HEK293 (cell line): ENCODE measurements around the gene EFCAB8.

ENCODE experiments used
- CTCF ChIA-PET: fragments of 350-600 bp; formaldehyde crosslinking; extraction: SDS; loops from one replicate; lab custom pipeline; 2021; ENCODE audit warnings: antibody characterized with exemption; lab: Yijun Ruan, JAX
- POLR2A ChIA-PET: fragments of 300-600 bp; formaldehyde crosslinking; extraction: SDS; loops from one replicate; lab custom pipeline; 2020; ENCODE audit warnings: antibody characterized with exemption, inconsistent platforms; lab: Yijun Ruan, JAX
- H3K27ac ChIP-seq: fragments of 200-500 bp; sonication (Bioruptor generic); 2 replicates; pipeline ENCODE4 v1.5.1; 2014; ENCODE audit warnings: low read depth, low read length, control low read depth, inconsistent platforms; ENCODE audit errors: extremely low read depth
- H3K36me3 ChIP-seq, 2 experiments: fragments of 200-500 bp in 1 of 2; sonication (Bioruptor generic) in 1 of 2; 1 replicate in 1 of 2; 2 replicates in 1 of 2; pipeline ENCODE4 v1.5.1; 2014 to 2017; ENCODE audit warnings: inconsistent platforms in 2 of 2, low read length in 2 of 2; ENCODE audit not compliant: control insufficient read depth in 2 of 2, insufficient read depth in 1 of 2
- H3K4me1 ChIP-seq: fragments of 200-500 bp; sonication (Bioruptor generic); 2 replicates; pipeline ENCODE4 v1.5.1; 2014; ENCODE audit warnings: mild to moderate bottlenecking, low read length, inconsistent platforms; ENCODE audit not compliant: control insufficient read depth, insufficient read depth
- H3K4me3 ChIP-seq: 2 replicates; pipeline ENCODE4 v1.5.1; 2011; ENCODE audit warnings: low read depth, mild to moderate bottlenecking, control low read depth, low read length, moderate library complexity
- H3K9me3 ChIP-seq: fragments of 200-500 bp; sonication (Bioruptor generic); 2 replicates; pipeline ENCODE4 v1.5.1; 2014; ENCODE audit warnings: low read depth, low read length, inconsistent platforms; ENCODE audit not compliant: control insufficient read depth, insufficient read depth
- OVOL3 ChIP-seq: fragments of 450-650 bp; formaldehyde crosslinking; IDR thresholded peaks from 2 replicates; pipeline ENCODE4 v1.5.1; 2016; ENCODE audit warnings: missing biosample characterization, missing genetic modification characterization
- PRDM1 ChIP-seq: fragments of 450-650 bp; formaldehyde crosslinking; IDR thresholded peaks from 2 replicates; pipeline ENCODE4; 2016; ENCODE audit warnings: missing biosample characterization, missing genetic modification characterization
- PRDM4 ChIP-seq: fragments of 450-650 bp; formaldehyde crosslinking; IDR thresholded peaks from 2 replicates; pipeline ENCODE4 v1.5.1; 2017; ENCODE audit warnings: missing biosample characterization, missing genetic modification characterization
- SETDB1 ChIP-seq: IDR thresholded peaks from one replicate; pipeline ENCODE4 v1.6.1; 2017; ENCODE audit warnings: mild to moderate bottlenecking, low read length, moderate library complexity, mixed read lengths; ENCODE audit not compliant: insufficient read length
- ZBTB20 ChIP-seq: fragments of 450-650 bp; formaldehyde crosslinking; IDR thresholded peaks from 2 replicates; pipeline ENCODE4 v1.5.1; 2016; ENCODE audit warnings: missing biosample characterization, missing genetic modification characterization
- ZFHX2 ChIP-seq: fragments of 450-650 bp; formaldehyde crosslinking; conservative IDR thresholded peaks from 2 replicates; pipeline ENCODE4 v1.5.1; 2016; ENCODE audit warnings: missing biosample characterization, missing genetic modification characterization
- ZNF146 ChIP-seq: fragments of 450-650 bp; formaldehyde crosslinking; IDR thresholded peaks from 2 replicates; pipeline ENCODE4 v1.5.1; 2016; ENCODE audit warnings: missing biosample characterization, missing genetic modification characterization
- ZNF239 ChIP-seq: fragments of 450-650 bp; formaldehyde crosslinking; IDR thresholded peaks from 2 replicates; pipeline ENCODE4 v1.5.1; 2016; ENCODE audit warnings: missing biosample characterization, missing genetic modification characterization
- ZNF311 ChIP-seq: fragments of 450-650 bp; formaldehyde crosslinking; IDR thresholded peaks from 2 replicates; pipeline ENCODE4 v1.5.1; 2017; ENCODE audit warnings: missing biosample characterization, missing genetic modification characterization, borderline replicate concordance
- ZNF341 ChIP-seq: fragments of 450-650 bp; formaldehyde crosslinking; IDR thresholded peaks from 2 replicates; pipeline ENCODE4; 2016; ENCODE audit warnings: low read depth, missing biosample characterization, missing genetic modification characterization
- ZNF416 ChIP-seq: fragments of 450-650 bp; formaldehyde crosslinking; IDR thresholded peaks from 2 replicates; pipeline ENCODE4 v1.5.1; 2016; ENCODE audit warnings: missing biosample characterization, missing genetic modification characterization
- ZNF548 ChIP-seq: fragments of 450-650 bp; formaldehyde crosslinking; IDR thresholded peaks from 2 replicates; pipeline ENCODE4 v1.5.1; 2016; ENCODE audit warnings: missing biosample characterization, missing genetic modification characterization
- ZNF549 ChIP-seq: fragments of 450-650 bp; IDR thresholded peaks from 2 replicates; pipeline ENCODE4 v1.5.1; 2018; ENCODE audit warnings: missing biosample characterization, missing genetic modification characterization, mild to moderate bottlenecking, inconsistent platforms, moderate library complexity
- ZNF561 ChIP-seq: fragments of 450-650 bp; IDR thresholded peaks from 2 replicates; pipeline ENCODE4 v1.5.1; 2018; ENCODE audit warnings: missing biosample characterization, missing genetic modification characterization, borderline replicate concordance
- ZNF585B ChIP-seq: fragments of 450-650 bp; formaldehyde crosslinking; IDR thresholded peaks from 2 replicates; pipeline ENCODE4 v1.5.1; 2016; ENCODE audit warnings: missing biosample characterization, missing genetic modification characterization
- ZNF624 ChIP-seq: fragments of 450-650 bp; formaldehyde crosslinking; IDR thresholded peaks from 2 replicates; pipeline ENCODE4 v1.5.1; 2017; ENCODE audit warnings: missing biosample characterization, missing genetic modification characterization
- ZNF654 ChIP-seq: fragments of 450-650 bp; formaldehyde crosslinking; IDR thresholded peaks from 2 replicates; pipeline ENCODE4 v1.5.1; 2016; ENCODE audit warnings: low read depth, missing biosample characterization, missing genetic modification characterization
- ZNF660 ChIP-seq: fragments of 450-650 bp; IDR thresholded peaks from 2 replicates; pipeline ENCODE4 v1.5.1; 2018; ENCODE audit warnings: missing biosample characterization, mild to moderate bottlenecking, missing genetic modification characterization
- ZNF76 ChIP-seq: fragments of 450-650 bp; formaldehyde crosslinking; IDR thresholded peaks from 2 replicates; pipeline ENCODE4; 2016; ENCODE audit warnings: low read depth, missing biosample characterization, missing genetic modification characterization, borderline replicate concordance
- ZNF777 ChIP-seq: fragments of 450-650 bp; formaldehyde crosslinking; IDR thresholded peaks from 2 replicates; pipeline ENCODE4 v1.5.1; 2017; ENCODE audit warnings: missing biosample characterization, missing genetic modification characterization, borderline replicate concordance
- ZNF791 ChIP-seq: fragments of 450-650 bp; formaldehyde crosslinking; IDR thresholded peaks from 2 replicates; pipeline ENCODE4 v1.5.1; 2016; ENCODE audit warnings: missing biosample characterization, missing genetic modification characterization
- TF ChIP-seq, protein P1 (sequence below): fragments of 450-650 bp; formaldehyde crosslinking; IDR thresholded peaks from 2 replicates; pipeline ENCODE4 v1.5.1; 2016; ENCODE audit warnings: missing biosample characterization, missing genetic modification characterization
- TF ChIP-seq, protein P2 (sequence below): fragments of 450-650 bp; formaldehyde crosslinking; IDR thresholded peaks from 2 replicates; pipeline ENCODE4 v1.5.1; 2016; ENCODE audit warnings: missing biosample characterization, missing genetic modification characterization
- TF ChIP-seq, protein P3 (sequence below): fragments of 450-650 bp; formaldehyde crosslinking; IDR thresholded peaks from 2 replicates; pipeline ENCODE4 v1.5.1; 2017; ENCODE audit warnings: missing biosample characterization, missing genetic modification characterization

EFCAB8 gene

GRCh38 chr20:32989507-32990283 lies 131.0 kb downstream of the EFCAB8 start:
- ChIA-PET CTCF (no interaction called here), POLR2A (no interaction called here)
- Histone ChIP-seq H3K4me3 (no peak overlapping the region), H3K27ac (no peak overlapping the region), H3K36me3 (no peaks in the 10 kb centered on the region), H3K4me1 (no peaks in the 10 kb centered on the region), H3K9me3 (no peaks in the 10 kb centered on the region)
- TF ChIP-seq PRDM4 (no peak), PRDM1 (tag by site-specific recombination) (no peak), ZNF76 (tag by site-specific recombination) (no peak), ZNF416 (no peak), ZNF341 (tag by site-specific recombination) (no peak), ZNF239 (no peak), ZFHX2 (tag by site-specific recombination) (no peak), ZNF146 (tag by site-specific recombination) (no peak), ZNF549 (no peak), ZNF311 (tag by site-specific recombination) (no peak), ZNF654 (tag by site-specific recombination) (no peak), ZNF548 (tag by site-specific recombination) (no peak)
- TF ChIP-seq, protein P1, sequence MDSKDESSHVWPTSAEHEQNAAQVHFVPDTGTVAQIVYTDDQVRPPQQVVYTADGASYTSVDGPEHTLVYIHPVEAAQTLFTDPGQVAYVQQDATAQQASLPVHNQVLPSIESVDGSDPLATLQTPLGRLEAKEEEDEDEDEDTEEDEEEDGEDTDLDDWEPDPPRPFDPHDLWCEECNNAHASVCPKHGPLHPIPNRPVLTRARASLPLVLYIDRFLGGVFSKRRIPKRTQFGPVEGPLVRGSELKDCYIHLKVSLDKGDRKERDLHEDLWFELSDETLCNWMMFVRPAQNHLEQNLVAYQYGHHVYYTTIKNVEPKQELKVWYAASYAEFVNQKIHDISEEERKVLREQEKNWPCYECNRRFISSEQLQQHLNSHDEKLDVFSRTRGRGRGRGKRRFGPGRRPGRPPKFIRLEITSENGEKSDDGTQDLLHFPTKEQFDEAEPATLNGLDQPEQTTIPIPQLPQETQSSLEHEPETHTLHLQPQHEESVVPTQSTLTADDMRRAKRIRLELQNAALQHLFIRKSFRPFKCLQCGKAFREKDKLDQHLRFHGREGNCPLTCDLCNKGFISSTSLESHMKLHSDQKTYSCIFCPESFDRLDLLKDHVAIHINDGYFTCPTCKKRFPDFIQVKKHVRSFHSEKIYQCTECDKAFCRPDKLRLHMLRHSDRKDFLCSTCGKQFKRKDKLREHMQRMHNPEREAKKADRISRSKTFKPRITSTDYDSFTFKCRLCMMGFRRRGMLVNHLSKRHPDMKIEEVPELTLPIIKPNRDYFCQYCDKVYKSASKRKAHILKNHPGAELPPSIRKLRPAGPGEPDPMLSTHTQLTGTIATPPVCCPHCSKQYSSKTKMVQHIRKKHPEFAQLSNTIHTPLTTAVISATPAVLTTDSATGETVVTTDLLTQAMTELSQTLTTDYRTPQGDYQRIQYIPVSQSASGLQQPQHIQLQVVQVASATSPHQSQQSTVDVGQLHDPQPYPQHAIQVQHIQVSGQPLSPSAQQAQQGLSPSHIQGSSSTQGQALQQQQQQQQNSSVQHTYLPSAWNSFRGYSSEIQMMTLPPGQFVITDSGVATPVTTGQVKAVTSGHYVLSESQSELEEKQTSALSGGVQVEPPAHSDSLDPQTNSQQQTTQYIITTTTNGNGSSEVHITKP (tag by site-specific recombination): no peak

DNA sequence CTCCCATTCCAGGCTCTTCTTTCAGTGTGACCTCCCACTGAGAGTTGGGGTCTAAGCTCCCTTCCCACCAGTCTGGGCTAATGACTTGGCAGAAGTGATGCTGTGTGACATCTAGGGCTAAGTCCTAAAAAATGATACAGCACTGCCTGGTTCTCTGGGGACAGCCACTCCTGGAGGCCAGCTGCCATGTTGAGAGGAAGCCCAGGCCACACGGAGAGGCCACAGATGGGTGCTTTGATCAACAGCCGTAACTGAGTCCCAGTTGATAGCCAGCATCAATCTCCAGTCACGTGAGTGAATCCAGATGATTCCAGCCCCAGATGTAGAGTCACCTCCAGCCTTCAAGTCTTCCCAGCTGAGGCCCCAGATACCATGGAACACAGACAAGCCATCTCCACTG lies 131.7 kb downstream of the EFCAB8 start:
- H3K27ac ChIP-seq: no peak overlapping the region
- no peaks in the 10 kb centered on the region for H3K4me1 ChIP-seq
- no peaks in the 10 kb centered on the region for H3K9me3 ChIP-seq
- ChIA-PET POLR2A (no interaction called here), CTCF (interaction anchor here (1.0 kb wide), 1 partner anchor 9 kb away, joined by 3 read pairs; no protein-coding TSS in a partner anchor)
- H3K4me3 ChIP-seq: no peak overlapping the region
- H3K36me3 ChIP-seq: no peaks in the 10 kb centered on the region
- TF ChIP-seq SETDB1 (no peak), ZNF585B (tag by site-specific recombination) (no peak), OVOL3 (no peak), ZNF791 (tag by site-specific recombination) (no peak), ZBTB20 (tag by site-specific recombination) (no peak), ZNF660 (tag by site-specific recombination) (no peak), ZNF777 (no peak), ZNF561 (tag by site-specific recombination) (no peak), ZNF624 (tag by site-specific recombination) (no peak)
- TF ChIP-seq, protein P2, sequence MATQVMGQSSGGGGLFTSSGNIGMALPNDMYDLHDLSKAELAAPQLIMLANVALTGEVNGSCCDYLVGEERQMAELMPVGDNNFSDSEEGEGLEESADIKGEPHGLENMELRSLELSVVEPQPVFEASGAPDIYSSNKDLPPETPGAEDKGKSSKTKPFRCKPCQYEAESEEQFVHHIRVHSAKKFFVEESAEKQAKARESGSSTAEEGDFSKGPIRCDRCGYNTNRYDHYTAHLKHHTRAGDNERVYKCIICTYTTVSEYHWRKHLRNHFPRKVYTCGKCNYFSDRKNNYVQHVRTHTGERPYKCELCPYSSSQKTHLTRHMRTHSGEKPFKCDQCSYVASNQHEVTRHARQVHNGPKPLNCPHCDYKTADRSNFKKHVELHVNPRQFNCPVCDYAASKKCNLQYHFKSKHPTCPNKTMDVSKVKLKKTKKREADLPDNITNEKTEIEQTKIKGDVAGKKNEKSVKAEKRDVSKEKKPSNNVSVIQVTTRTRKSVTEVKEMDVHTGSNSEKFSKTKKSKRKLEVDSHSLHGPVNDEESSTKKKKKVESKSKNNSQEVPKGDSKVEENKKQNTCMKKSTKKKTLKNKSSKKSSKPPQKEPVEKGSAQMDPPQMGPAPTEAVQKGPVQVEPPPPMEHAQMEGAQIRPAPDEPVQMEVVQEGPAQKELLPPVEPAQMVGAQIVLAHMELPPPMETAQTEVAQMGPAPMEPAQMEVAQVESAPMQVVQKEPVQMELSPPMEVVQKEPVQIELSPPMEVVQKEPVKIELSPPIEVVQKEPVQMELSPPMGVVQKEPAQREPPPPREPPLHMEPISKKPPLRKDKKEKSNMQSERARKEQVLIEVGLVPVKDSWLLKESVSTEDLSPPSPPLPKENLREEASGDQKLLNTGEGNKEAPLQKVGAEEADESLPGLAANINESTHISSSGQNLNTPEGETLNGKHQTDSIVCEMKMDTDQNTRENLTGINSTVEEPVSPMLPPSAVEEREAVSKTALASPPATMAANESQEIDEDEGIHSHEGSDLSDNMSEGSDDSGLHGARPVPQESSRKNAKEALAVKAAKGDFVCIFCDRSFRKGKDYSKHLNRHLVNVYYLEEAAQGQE (tag by site-specific recombination): no peak
- TF ChIP-seq, protein P3, sequence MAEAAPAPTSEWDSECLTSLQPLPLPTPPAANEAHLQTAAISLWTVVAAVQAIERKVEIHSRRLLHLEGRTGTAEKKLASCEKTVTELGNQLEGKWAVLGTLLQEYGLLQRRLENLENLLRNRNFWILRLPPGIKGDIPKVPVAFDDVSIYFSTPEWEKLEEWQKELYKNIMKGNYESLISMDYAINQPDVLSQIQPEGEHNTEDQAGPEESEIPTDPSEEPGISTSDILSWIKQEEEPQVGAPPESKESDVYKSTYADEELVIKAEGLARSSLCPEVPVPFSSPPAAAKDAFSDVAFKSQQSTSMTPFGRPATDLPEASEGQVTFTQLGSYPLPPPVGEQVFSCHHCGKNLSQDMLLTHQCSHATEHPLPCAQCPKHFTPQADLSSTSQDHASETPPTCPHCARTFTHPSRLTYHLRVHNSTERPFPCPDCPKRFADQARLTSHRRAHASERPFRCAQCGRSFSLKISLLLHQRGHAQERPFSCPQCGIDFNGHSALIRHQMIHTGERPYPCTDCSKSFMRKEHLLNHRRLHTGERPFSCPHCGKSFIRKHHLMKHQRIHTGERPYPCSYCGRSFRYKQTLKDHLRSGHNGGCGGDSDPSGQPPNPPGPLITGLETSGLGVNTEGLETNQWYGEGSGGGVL: no peak
